AG04450 (cell line): ENCODE data around the gene AUTS2. TPM values are rescaled to one million over a fixed set of nuclear protein-coding genes. Genes with fewer than 3 reads are reported as not detected.

Experiments
- CTCF ChIA-PET: fragments of 300-600, 350-600 bp; formaldehyde crosslinking; extraction: SDS; loops from one replicate; lab custom pipeline; 2022; ENCODE audit warnings: antibody characterized with exemption, inconsistent platforms; lab: Charles Lee
- POLR2A ChIA-PET: fragments of 350-600 bp; formaldehyde crosslinking; extraction: SDS; loops from one replicate; lab custom pipeline; 2021; ENCODE audit warnings: antibody characterized with exemption, inconsistent platforms; lab: Yijun Ruan, JAX
- DNase-seq: peaks from one replicate; pipeline ENCODE4 v3.0.0-alpha.2; 2011; ENCODE audit warnings: low read depth, low spot score
- H3K27ac ChIP-seq: one replicate; pipeline ENCODE4 v1.5.1; 2012; ENCODE audit warnings: low read depth, low read length, control low read depth
- H3K27me3 ChIP-seq: one replicate; pipeline ENCODE4 v1.6.0; 2012; ENCODE audit warnings: low read length; ENCODE audit not compliant: control insufficient read depth, insufficient read depth
- H3K4me3 ChIP-seq: 2 replicates; pipeline ENCODE4 v1.5.1; 2011; ENCODE audit warnings: mild to moderate bottlenecking, low read depth, low read length, control low read depth
- H3K9me3 ChIP-seq: 2 replicates; pipeline ENCODE4 v1.5.1; 2012; ENCODE audit warnings: low read length; ENCODE audit not compliant: control insufficient read depth, insufficient read depth
- CTCF ChIP-seq: IDR thresholded peaks from 2 replicates; pipeline ENCODE4 v1.5.1; 2011; ENCODE audit warnings: low read depth, low read length, control low read depth, inconsistent platforms
- polyA plus RNA-seq: library from polyadenylated mRNA; depleted of rRNA; stranded (reverse); fragments of >200 nt; gene quantifications from 2 replicates; pipeline ENCODE4 v1.2.3, GENCODE V29; 2011

AUTS2 gene
- polyA plus RNA-seq, 1 experiment = 1.5 TPM

DNA sequence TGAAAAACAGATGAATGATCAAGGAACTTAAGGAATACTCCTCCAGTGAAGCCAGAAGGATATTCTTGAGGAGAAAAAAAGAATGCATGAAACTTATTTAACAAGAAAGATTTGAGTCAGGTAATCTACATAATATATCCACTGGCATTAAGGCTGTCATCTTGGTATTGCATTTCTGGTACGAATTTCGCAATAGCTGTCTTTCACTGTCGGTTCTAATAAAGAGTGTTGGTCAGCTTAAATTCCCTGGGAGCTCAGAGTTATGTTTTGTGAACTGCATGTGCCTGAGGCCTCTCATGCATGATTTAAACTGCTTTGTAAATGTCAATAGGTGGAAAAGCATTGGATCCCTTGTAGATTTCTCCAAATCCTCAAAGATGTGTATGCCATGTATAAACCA, 968.4 kb downstream of the AUTS2 start:
- DNase-seq = no peak

DNA sequence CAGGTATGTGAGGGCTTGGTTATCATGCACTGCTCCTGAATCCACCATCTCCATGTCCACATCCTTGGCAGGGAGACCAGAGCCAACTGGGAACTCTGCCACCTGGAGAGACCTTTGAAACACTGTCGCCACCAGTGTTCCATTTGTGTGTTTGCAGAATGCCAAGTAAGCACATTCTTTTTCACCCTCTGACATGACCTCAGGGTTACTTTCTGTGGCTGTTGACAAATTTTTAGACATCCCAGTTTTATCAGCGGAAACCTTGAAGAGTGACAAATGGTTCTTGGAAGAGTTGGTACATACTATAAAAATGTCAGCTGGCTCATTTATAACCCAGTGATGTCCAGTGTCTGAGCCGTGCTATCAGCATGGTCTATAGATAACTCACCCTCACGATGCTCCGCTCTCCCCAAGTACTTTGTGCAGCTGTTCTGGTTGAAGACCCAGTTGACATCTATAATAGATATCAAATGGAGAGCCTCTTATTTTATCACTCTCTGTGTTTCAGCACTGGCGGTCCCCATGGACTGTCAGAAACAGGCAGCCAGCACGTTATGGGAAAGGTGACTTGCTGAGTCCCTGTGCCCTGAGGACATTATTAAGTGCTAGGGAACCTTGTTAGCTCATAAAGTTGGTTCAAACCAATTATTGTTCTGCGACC, 970.5 kb downstream of the AUTS2 start:
- ChIA-PET POLR2A (no interaction called here), CTCF (no interaction called here)
- Histone ChIP-seq H3K9me3 (no peaks in the 10 kb centered on the region), H3K27me3 (peaks cover 2% of the 10 kb centered on the region), H3K4me3 (no peak overlapping the region), H3K27ac (no peak overlapping the region)
- no peak for TF ChIP-seq CTCF
- no peak for DNase-seq

More for the DNA sequence above, 968.4 kb downstream of the AUTS2 start:
- Histone ChIP-seq H3K9me3 (no peaks in the 10 kb centered on the region), H3K27ac (no peak overlapping the region), H3K4me3 (no peak overlapping the region), H3K27me3 (peaks cover 2% of the 10 kb centered on the region)
- POLR2A ChIA-PET = no interaction called here
- no peak for TF ChIP-seq CTCF
- CTCF ChIA-PET = no interaction called here

DNA sequence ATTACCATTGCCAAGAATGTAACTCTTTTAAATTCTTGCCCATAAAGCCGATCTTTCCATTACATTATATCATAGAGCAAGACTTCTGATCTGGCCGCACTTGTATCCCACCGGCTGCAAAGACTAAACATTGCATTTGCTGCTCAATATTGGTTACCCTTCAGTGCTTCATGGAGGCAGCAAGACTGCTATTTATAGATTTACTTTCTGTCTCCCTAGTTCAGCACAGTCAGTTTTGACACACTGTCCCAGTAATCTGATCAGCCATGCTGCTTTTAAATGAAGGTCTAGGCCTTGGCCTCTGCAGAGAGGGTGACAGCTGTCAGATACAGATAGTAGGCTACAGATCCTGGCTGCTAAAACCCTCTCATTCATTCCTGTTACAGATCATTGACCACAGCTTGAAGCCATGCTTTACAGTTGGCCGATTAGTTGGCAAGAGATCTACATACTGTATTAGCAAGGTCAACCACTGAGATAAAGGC, 971.1 kb downstream of the AUTS2 start:
- CTCF ChIA-PET = no interaction called here
- no peak overlapping the region for H3K27ac ChIP-seq
- DNase-seq = no peak

DNA sequence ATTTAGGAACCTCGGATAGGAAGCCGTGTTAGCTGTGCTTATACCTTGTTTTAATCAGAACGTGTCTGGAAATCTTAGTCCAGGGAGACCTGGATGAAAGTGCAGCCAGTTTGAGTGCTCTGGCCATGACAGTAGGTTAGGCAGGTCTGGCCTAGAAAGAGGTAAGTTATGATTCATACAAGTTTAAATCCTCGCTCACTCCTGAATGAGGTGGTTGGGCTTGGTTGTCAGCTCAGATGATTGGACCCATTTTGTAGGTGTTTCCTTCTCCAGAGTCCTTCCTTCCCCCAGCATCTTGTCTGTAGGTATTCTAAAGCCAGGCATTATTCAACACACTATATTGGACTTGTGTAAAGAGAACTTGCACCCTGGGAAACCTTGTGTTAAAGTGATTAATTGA, 971.8 kb downstream of the AUTS2 start:
- Histone ChIP-seq H3K27me3 (peaks cover 2% of the 10 kb centered on the region), H3K27ac (no peak overlapping the region), H3K4me3 (no peak overlapping the region), H3K9me3 (no peaks in the 10 kb centered on the region)
- POLR2A ChIA-PET = no interaction called here
- DNase-seq = no peak
- no peak for TF ChIP-seq CTCF
- CTCF ChIA-PET = no interaction called here

More for the DNA sequence above, 971.1 kb downstream of the AUTS2 start:
- H3K4me3 ChIP-seq = no peak overlapping the region
- POLR2A ChIA-PET = no interaction called here
- H3K27me3 ChIP-seq = peaks cover 2% of the 10 kb centered on the region
- TF ChIP-seq CTCF = no peak
- H3K9me3 ChIP-seq = no peaks in the 10 kb centered on the region

DNA sequence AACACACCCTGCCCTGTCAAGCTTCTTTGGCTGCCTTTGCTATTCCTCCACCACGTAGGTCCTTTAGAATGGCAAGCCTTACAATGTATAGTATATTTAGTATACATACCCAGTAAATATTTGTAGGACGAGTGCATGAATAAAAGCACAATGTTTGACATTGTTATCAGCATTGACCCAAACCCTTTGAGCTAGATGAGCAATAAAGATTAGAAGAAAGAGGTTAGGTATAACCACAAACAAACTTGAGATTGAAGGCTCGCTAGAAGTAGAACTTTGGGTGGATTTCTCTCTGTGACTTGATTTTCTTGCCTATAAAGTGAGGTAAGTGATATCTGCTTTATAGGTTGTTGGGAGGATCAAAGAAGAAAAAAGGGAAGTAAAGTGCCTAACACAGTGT, 972.7 kb downstream of the AUTS2 start:
- CTCF ChIA-PET = no interaction called here

More for the DNA sequence above, 972.7 kb downstream of the AUTS2 start:
- no peak for TF ChIP-seq CTCF
- no peak overlapping the region for H3K4me3 ChIP-seq
- H3K27ac ChIP-seq = no peak overlapping the region
- H3K9me3 ChIP-seq = no peaks in the 10 kb centered on the region
- peaks cover 2% of the 10 kb centered on the region for H3K27me3 ChIP-seq
- no peak for DNase-seq
- POLR2A ChIA-PET = no interaction called here
